Adrenal gland (tissue), 5 donors: Measurements from ENCODE around the gene TTF2.

ENCODE experiments used
- POLR2A ChIP-seq, 2 donors: fragments of 450-650 bp; IDR thresholded peaks; one replicate each; pipeline ENCODE4 v1.6.1; 2017; ENCODE audit warnings: antibody characterized with exemption in 2 of 2, mild to moderate bottlenecking in 2 of 2, moderate library complexity in 1 of 2
- TF ChIP-seq, protein P1 (sequence below), 6 experiments: fragments of 450-650 bp in 4 of 6; fragments of 200-600 bp in 2 of 6; sonication (generic) in 1 of 6; IDR thresholded peaks; 1 replicate in 5 of 6; 2 replicates in 1 of 6; pipeline versions ENCODE4 v1.5.1 to v1.8.0; 2016 to 2021; ENCODE audit warnings: antibody characterized with exemption in 6 of 6, mild to moderate bottlenecking in 2 of 6, moderate library complexity in 1 of 6
- donor health status: DM: no; HTN: no; CAD: no.

DNA sequence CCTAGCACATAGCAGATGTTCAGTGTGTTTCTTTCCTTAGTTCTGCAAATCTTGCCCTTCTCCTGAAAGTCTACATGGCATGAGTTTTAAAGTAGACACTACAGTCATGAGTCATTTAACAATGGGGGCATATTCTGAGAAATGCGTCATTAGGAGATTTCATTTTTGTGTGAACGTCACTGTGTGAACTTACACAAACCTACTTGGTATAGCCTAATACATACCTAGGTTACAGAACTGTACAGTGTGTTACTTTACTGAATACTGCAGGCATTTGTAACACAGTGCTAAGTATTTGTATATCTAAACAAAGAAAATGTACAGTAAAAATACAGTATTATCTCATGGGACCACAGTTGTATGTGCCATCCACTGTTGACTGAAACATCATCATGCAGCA is 10.0 kb downstream of the TTF2 start:
- TF ChIP-seq, protein P1, sequence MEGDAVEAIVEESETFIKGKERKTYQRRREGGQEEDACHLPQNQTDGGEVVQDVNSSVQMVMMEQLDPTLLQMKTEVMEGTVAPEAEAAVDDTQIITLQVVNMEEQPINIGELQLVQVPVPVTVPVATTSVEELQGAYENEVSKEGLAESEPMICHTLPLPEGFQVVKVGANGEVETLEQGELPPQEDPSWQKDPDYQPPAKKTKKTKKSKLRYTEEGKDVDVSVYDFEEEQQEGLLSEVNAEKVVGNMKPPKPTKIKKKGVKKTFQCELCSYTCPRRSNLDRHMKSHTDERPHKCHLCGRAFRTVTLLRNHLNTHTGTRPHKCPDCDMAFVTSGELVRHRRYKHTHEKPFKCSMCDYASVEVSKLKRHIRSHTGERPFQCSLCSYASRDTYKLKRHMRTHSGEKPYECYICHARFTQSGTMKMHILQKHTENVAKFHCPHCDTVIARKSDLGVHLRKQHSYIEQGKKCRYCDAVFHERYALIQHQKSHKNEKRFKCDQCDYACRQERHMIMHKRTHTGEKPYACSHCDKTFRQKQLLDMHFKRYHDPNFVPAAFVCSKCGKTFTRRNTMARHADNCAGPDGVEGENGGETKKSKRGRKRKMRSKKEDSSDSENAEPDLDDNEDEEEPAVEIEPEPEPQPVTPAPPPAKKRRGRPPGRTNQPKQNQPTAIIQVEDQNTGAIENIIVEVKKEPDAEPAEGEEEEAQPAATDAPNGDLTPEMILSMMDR (IDR thresholded peaks at IDR 0.05), result no peak
- no peak for TF ChIP-seq POLR2A (IDR thresholded peaks at IDR 0.05)
